NCI-H510A treated with DMSO at 0.1 percent for 48 hours (cell line): ENCODE data around the gene MLLT6.

Source experiments
- DNase-seq: peaks from one replicate; lab custom pipeline; 2025; lab: John Stamatoyannopoulos, UW

MLLT6 gene

DNA sequence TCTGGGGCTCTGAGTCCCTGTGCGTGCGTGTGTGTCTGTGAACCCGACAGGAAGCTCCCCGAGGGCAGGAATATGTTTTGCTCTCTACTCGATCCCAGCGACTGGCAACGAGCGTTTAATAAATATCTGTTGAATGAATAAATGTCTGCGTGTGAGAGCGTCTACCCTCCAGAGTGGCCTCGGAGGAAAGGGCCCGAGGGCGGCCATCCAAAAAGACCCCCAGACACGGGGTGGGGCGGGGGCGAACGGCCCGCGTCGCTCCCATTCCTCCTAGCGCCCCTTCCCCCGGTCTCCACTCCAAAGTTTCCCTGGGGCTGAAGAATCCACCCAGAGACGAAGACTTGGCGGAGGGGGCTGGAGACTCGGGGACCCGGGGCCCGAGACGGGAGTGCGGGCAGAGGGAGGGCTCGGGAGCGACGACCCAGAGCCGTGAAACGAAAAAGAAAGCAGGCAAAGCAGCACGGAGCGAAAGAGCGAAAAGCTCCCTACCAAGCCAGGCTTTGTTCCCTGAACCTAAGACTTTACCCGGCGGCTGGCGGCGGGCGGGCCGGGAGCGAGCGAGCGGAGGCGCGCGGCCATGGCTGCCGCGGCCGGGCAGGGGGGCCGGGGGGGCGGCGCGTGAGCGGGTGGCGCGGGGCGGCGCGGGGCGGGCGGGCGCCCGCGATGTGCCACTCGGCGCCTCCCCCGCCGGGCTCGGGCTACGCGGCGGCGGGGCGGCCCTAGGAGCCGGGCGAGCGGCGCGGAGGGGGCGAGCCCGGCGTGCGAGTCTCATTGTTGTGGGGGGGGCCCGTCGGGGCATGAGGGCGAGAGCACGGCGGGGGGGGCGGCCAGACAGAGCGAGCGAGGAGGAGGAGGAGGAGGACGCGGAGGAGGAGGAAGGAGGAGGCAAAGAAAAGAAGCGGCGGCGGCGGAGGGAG lies at the start of gene MLLT6:
Gene MLLT6, plus strand, starts transcription at position 668 of the 917 bp plus-strand sequence. CDS start 360 bp downstream, outside the sequence.
- DNase-seq: peak; percentile 78

DNA sequence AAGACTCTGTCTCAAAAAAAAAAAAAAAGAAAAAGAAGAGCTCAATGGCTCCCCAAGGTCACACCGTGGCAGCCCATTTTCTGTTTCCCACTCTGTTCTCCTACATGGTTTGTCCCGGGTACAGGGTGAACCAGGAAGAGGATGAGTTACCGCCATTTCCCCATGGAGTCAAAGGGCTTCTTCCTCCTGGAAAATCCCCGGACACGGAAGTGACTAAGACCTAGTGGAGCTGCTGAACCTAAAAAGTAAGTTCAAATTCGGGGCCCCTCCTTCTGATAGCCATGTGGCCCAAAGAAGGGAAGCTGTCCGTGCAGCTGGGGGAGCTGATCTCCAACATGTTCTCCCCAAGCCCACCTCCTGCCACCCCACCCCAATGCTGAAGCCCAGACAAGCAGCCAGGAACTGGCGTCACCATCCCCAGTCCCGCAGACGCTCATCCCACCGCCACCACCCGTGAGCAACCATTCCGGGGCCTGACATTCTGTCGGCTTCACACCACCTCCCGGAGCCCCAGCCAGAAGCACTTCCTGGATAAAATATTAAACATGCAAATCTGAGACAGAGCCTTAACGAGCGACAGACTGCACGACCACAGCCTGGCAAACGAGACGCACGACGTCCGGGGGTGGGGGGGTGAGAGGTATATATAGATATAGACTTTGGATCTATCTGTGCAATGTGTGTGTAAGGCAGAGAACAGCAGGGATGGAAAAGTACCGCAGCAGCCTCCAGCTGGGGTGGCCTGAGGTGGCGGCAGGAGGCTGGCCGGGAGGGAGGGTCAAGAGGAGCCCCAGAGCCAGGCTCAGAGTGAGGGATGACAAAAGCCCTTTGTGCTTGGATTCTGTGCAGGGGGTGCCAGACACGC lies 47.9 kb upstream of the MLLT6 start:
- DNase-seq: no peak

GRCh38 chr17:38657824-38658740 lies 47.0 kb upstream of the MLLT6 start:
- no peak for DNase-seq

GRCh38 chr17:38658741-38659345 lies 46.2 kb upstream of the MLLT6 start:
- no peak for DNase-seq

GRCh38 chr17:38659415-38659814 lies 45.7 kb upstream of the MLLT6 start:
- no peak for DNase-seq

DNA sequence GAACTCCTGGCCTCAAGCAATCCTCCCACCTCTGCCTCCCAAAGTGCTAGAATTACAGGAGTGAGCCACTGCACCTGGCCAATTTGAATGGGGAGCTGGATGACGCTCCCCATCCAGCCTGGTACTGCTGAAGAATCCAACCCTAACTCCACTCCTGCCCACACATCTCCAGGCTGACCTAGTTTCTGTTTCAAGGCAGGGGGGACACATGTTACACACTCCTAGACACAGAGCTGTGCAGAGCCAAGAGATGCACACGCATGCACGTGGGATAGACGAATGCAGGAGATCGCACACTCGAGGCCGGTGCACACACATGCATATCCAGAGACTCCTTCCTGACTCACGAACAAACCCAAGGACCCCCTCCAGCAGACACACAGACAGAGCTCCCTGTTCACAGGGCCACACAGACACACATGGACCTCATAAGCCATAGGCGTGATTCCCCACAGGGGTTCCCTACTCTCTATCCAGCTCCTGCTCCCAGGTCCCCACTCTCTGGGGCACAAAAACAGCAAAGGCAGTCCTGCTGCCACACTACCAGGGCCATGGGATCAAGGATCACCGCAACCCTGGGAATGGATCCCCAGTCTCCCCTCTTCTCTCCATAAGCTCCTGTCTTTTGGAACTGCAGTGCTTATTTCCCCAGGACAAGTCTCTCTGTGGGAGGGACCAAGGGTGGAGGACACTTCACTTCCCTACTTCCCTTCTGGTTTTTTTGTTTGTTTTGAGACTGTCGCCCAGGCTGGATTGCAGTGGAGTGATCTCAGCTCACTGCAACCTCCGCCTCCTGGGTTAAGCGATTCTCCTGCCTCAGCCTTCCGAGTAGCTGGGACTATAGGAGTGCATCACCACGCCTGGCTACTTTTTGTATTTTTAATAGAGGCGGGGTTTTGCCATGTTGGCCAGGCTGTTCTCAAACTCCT lies 44.7 kb upstream of the MLLT6 start:
- peak; percentile 49 for DNase-seq

GRCh38 chr17:38663125-38663751 lies 41.8 kb upstream of the MLLT6 start:
- DNase-seq: peak; percentile 87

DNA sequence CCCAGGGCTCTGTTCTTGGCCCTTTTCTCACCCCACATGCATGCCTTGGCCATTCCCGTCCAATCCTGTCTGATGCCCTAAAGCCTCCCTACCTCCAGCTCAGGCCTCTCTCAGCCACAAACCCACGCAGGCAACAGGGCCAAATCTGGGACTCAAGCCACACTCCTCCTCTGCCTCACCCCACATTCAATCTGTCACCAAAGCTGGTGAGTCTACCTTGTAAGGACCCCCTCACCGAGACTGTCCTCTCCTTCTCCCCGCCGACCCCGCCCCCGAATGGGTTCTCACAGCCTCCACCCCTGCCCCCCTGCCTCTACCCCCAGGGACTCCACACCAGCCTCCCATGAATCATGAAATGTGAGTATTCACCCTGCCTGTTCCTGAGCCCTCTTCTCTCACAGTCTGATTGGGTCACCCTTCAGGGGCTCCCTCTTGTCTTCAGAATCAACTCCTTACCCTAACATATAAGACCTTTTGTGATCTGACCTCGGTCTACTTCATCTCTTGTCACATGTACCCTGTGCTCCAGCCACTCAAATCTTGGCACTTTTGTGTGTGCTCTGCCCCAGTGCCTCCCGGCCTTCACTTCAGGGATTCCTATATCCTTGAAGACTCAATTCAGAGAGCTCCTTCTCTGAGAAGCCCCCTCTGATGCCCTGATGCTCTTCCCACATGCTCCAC lies 41.0 kb upstream of the MLLT6 start:
- no peak for DNase-seq

DNA sequence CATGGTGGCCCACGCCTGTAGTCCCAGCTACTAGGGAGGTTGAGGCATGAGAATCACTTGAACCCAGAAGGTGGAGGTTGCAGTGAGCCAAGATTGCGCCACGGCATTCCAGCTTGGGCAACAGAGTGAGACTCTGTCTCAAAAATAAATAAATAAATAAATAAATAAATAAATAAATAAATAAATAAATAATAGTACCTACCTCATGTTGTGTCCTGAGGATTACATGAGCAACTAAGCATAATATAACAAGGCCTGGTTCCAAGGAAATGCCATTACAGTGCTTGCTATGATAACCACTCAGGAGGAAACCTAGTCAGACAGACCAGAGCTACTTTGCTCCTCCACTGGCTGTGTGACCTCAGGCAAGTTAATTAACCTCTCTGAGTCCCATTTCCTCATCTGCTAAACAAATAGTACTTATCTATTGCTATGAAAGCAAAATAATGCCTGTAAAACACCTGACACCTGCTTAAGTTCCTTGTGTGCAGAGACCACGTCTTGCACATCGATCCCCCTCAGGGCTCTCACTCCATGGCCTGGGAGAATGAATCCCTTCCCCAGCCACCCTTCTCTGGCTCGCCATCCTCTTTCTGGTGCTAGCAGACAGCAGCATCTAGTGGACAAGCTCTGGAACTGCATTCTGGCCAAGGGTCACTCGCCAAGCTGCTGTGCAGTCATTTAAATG lies 37.8 kb upstream of the MLLT6 start:
- peak; percentile 63 for DNase-seq

DNA sequence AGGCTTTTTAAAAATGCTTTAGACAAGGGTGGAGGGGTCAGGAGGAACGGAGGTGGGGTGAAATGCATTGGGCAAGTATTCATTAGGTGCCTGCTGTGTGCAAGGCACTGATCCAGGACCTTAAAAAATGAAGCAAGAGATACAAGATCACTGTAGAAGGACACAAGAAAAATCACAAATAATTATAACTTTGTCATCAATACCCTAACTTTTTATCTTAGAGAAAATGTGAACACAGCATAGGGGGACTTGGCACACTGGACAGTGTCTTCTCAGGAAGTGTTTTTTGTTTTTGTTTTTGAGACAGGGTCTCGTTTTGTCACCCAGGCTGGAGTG lies 37.3 kb upstream of the MLLT6 start:
- no peak for DNase-seq

GRCh38 chr17:38669520-38669919 lies 35.6 kb upstream of the MLLT6 start:
- no peak for DNase-seq

- no peak for DNase-seq
These were observed 32.9 kb upstream of the MLLT6 start for GRCh38 chr17:38671939-38672720.

DNA sequence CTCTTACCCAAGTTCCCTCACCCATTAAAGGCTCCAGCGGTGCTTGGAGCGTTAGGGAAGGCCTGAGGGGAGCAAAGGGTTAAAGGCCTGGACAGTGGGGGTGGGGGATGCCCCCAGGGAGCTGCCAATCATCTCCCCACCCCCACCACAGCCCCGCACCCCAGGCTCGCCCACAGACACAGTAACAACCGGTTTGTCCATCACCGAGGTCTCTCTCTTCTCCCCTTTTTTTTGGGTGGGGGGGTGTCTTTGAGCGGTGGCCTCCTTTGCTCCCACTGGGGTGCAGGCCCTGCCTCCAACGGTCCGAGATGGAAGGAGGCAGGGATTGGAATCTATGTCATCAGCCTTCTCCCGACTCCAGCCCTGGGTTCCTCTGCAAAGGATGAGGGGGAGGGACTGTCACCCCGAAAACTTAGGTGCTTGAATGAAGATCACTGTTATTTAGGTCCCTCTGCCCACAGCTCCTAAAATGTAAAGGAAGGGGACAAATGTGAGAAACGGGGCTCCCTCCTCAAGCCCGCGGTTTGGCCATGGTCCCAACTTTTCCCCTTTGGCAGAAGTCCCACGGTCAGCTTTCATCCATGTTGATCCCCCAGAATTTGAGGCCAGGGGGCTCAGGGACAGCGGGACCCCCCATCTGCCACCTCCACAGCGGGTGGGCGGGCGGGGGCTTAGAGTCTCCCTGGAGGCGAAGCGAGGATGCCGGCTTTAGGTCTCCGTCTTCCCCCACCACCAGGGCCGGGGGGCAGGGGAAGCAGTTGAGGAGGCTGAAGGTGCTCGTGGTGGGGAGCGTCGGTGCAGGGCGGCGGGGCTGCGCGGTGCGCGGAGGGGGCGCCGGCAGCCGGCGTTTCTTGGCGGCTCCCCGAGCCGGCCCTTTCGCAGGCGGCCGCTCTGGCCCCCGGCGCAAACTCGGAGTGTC lies 32.0 kb upstream of the MLLT6 start:
- DNase-seq: no peak

GRCh38 chr17:38673707-38674013 lies 31.4 kb upstream of the MLLT6 start:
- DNase-seq: no peak

GRCh38 chr17:38674014-38674748 lies 30.9 kb upstream of the MLLT6 start:
- no peak for DNase-seq
